Breast epithelium (tissue), 3 donors: ENCODE results near the gene ARHGAP15.

ENCODE experiments used
- POLR2A ChIP-seq: fragments of 450-650 bp; IDR thresholded peaks from one replicate; pipeline ENCODE4 v1.6.1; 2016; ENCODE audit warnings: antibody characterized with exemption, mild to moderate bottlenecking, moderate library complexity
- TF ChIP-seq, protein P1 (sequence below), 3 donors: fragments of 450-650 bp; IDR thresholded peaks; one replicate each; pipeline ENCODE4 v1.5.1; 2016 to 2017; ENCODE audit warnings: antibody characterized with exemption in 3 of 3, mild to moderate bottlenecking in 3 of 3, moderate library complexity in 3 of 3

DNA sequence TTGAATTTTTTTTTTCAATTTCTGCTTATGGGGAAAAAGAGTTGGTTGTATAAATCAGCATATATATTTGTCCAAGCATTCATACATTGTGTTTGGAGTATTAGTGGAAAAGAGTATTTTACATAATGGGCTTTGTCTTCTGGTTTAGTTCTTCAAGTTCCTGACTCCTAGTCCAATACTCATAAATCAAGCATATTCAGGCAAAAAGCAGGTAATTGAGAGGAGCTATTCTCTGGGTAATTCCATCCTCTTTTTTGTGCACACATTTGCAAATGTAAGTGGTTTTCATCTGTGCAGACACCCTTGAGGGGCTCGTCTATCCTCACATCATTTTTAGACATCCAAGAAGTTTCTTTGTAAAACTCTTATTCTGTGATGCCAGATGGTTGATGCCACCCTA lies 337.2 kb downstream of the ARHGAP15 start:
- TF ChIP-seq POLR2A: no peak
- TF ChIP-seq, protein P1, sequence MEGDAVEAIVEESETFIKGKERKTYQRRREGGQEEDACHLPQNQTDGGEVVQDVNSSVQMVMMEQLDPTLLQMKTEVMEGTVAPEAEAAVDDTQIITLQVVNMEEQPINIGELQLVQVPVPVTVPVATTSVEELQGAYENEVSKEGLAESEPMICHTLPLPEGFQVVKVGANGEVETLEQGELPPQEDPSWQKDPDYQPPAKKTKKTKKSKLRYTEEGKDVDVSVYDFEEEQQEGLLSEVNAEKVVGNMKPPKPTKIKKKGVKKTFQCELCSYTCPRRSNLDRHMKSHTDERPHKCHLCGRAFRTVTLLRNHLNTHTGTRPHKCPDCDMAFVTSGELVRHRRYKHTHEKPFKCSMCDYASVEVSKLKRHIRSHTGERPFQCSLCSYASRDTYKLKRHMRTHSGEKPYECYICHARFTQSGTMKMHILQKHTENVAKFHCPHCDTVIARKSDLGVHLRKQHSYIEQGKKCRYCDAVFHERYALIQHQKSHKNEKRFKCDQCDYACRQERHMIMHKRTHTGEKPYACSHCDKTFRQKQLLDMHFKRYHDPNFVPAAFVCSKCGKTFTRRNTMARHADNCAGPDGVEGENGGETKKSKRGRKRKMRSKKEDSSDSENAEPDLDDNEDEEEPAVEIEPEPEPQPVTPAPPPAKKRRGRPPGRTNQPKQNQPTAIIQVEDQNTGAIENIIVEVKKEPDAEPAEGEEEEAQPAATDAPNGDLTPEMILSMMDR (IDR thresholded peaks at IDR 0.05): no peak
